ENCODE results near the gene PPID.
A peak's percentile ranks its signal among the peaks of the same experiment; 100 is the strongest.

The PPID gene

DNA sequence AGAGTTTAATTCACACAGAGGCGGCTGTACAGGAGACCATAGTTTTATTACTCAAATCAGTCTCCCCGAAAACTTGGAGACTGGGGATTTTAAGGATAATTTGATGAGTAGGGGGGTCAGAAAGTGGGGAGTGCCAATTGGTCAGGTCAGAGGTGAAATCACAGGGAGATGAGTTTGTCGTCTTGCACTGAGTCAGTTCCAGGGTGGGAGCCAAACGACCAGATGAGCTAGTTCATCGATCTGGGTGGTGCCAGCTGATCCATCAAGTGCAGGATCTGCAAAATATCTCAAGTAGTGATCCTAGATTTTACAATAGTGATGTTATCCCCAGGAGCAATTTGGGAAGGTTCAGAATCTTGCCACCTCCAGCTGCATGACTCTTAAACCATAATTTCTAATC is 47.1 kb downstream of the PPID start:
- Histone ChIP-seq H3K4me2 (ENCODE audit: low read length, poor library complexity, severe bottlenecking) (no peak overlapping the region), H3K18ac (ENCODE audit: low read depth in 1 of 2, low read length in 2 of 2) (no peak overlapping the region), H3K9ac (ENCODE audit: low read length) (no peak overlapping the region), H4K91ac (ENCODE audit: low read length) (no peak overlapping the region), H2BK5ac (ENCODE audit: low read depth, low read length, poor library complexity, severe bottlenecking) (no peak overlapping the region), H4K8ac (ENCODE audit: low read length) (no peak overlapping the region), H3K23ac (ENCODE audit: low read length in 2 of 2) (no peak overlapping the region), H3K9me3 (ENCODE audit: control insufficient read depth, low read length) (no peaks in the 10 kb centered on the region), H3K27me3 (ENCODE audit: control insufficient read depth in 1 of 2, insufficient read depth in 1 of 2, low read length in 2 of 2) (no peaks in the 10 kb centered on the region), H3K14ac (ENCODE audit: low read length in 2 of 2) (no peak overlapping the region), H3K36me3 (ENCODE audit: control insufficient read depth in 1 of 2, insufficient read depth in 2 of 2, low read depth in 1 of 2, low read length in 2 of 2) (peaks cover 0 to 2% of the 10 kb centered on the region in 2 experiments), H3K79me1 (replicated peaks; ENCODE audit: low read length, poor library complexity, severe bottlenecking) (peaks cover 24% of the 10 kb centered on the region), H3K4ac (ENCODE audit: low read depth in 1 of 2, low read length in 2 of 2) (no peak overlapping the region), H2BK15ac (ENCODE audit: low read depth, poor library complexity, severe bottlenecking) (no peak overlapping the region), H3K27ac (ENCODE audit: low read length, poor library complexity, severe bottlenecking) (no peak overlapping the region), H3K4me3 (ENCODE audit: insufficient read depth in 1 of 2, low read depth in 1 of 2, low read length in 2 of 2) (no peak overlapping the region), H2BK12ac (ENCODE audit: low read length in 2 of 2) (no peak overlapping the region), H2AFZ (ENCODE audit: low read depth, low read length) (no peak overlapping the region), H2BK120ac (ENCODE audit: low read depth, low read length) (no peak overlapping the region), H3K4me1 (ENCODE audit: control insufficient read depth, insufficient read depth, low read depth, low read length) (no peaks in the 10 kb centered on the region), H2AK5ac (ENCODE audit: low read length, severe bottlenecking) (no peak overlapping the region)
- 89% methylated on average over 5 of the region's 5 CpGs for WGBS
- no peak for DNase-seq

DNA sequence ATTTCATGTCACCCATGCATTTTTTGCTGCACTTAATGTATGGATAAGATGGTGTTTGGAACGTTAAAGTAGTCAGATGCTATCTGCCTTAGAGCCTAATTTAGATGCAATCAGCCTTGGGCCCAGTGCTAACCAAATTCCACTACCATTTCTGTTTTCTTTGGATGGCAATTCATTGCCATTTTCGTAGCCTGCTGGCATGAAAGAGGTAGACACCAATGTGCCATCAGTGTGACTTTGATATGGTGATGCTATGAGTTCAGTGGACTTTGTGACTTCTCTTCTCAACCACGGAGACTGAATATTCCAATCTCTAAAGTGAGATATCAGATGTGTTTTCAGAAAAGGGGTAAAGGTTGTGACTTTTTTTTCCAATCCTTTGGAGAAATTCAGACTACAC is 49.6 kb downstream of the PPID start:
- Histone ChIP-seq H4K8ac (ENCODE audit: low read length) (no peak overlapping the region), H3K9me3 (ENCODE audit: control insufficient read depth, low read length) (no peaks in the 10 kb centered on the region), H3K27me3 (ENCODE audit: control insufficient read depth in 1 of 2, insufficient read depth in 1 of 2, low read length in 2 of 2) (no peaks in the 10 kb centered on the region), H3K27ac (ENCODE audit: low read length, poor library complexity, severe bottlenecking) (no peak overlapping the region), H2BK12ac (ENCODE audit: low read length in 2 of 2) (no peak overlapping the region), H3K36me3 (ENCODE audit: control insufficient read depth in 1 of 2, insufficient read depth in 2 of 2, low read depth in 1 of 2, low read length in 2 of 2) (no peaks in the 10 kb centered on the region), H3K4me3 (ENCODE audit: insufficient read depth in 1 of 2, low read depth in 1 of 2, low read length in 2 of 2) (peak overlapping the region in 1 of 2 experiments; percentile 11), H2AFZ (ENCODE audit: low read depth, low read length) (no peak overlapping the region), H3K14ac (ENCODE audit: low read length in 2 of 2) (no peak overlapping the region), H3K4ac (ENCODE audit: low read depth in 1 of 2, low read length in 2 of 2) (no peak overlapping the region), H2BK15ac (ENCODE audit: low read depth, poor library complexity, severe bottlenecking) (no peak overlapping the region), H3K18ac (ENCODE audit: low read depth in 1 of 2, low read length in 2 of 2) (no peak overlapping the region), H2BK120ac (ENCODE audit: low read depth, low read length) (no peak overlapping the region), H4K91ac (ENCODE audit: low read length) (no peak overlapping the region), H2AK5ac (ENCODE audit: low read length, severe bottlenecking) (no peak overlapping the region), H3K79me1 (replicated peaks; ENCODE audit: low read length, poor library complexity, severe bottlenecking) (peaks cover 21% of the 10 kb centered on the region), H3K4me2 (ENCODE audit: low read length, poor library complexity, severe bottlenecking) (no peak overlapping the region), H3K9ac (ENCODE audit: low read length) (no peak overlapping the region), H3K4me1 (ENCODE audit: control insufficient read depth, insufficient read depth, low read depth, low read length) (peaks cover 2% of the 10 kb centered on the region), H2BK5ac (ENCODE audit: low read depth, low read length, poor library complexity, severe bottlenecking) (no peak overlapping the region), H3K23ac (ENCODE audit: low read length in 2 of 2) (no peak overlapping the region)
- DNase-seq = no peak
- WGBS = 74% methylated on average over 2 of the region's 3 CpGs

DNA sequence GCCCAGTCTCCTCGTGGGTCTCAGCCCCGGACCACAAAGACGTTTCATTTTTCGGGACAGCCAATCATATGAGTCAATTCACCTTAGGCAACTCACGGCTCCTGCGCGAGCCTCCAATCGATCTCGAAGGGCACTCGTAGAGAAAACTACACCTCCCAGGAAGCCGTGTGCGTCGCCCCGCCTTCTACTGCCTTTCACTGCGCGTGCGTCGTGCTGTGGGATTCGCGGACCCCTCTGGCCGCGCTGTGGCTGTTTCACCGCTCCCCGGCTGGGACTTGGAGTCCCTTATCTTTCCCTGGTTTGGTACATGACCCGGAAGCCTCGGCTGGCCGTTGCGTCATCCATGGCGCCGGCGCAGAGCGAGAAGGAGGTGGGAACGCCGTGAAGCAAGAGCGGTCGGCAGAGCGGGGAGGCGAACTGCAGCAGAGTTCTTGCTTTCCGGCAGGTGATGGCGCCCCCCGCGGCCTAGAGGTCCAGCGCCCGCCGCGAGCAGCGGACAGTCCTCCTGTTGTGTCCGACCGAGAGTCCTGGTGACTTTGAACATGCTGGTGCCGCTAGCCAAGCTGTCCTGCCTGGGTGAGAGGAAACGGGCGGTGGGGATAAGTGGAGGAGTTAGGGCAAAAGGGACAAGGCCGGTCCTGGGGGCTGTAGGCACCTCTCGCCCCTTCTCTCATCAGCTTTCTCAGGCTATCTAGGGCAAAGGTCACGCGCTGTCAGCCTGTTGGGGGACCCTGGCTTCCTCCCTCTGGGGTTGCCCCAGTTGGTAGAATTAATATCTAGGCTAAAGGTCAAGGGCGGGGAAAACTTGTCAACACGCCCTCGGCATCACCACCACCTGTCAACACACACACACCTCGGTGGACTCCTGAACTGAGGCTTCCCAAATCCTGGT is 51.0 kb downstream of the PPID start, which contains the start of gene ETFDH:
ETFDH (plus strand) TSS at position 382 of the 892 bp plus-strand sequence; CDS start at position 543, 161 bp downstream.
- no peak within 1 kb of the TSS for H2BK5ac ChIP-seq (ENCODE audit: low read depth, low read length, poor library complexity, severe bottlenecking)
- peak within 1 kb of the TSS; percentile 92 for H2AFZ ChIP-seq (ENCODE audit: low read depth, low read length)
- H3K79me1 ChIP-seq (replicated peaks; ENCODE audit: low read length, poor library complexity, severe bottlenecking) = peaks cover 18% of the 10 kb centered on the region
- H3K18ac ChIP-seq (ENCODE audit: low read depth in 1 of 2, low read length in 2 of 2) = peak within 1 kb of the TSS; percentile 71 to 87
- H2BK15ac ChIP-seq (ENCODE audit: low read depth, poor library complexity, severe bottlenecking) = peak within 1 kb of the TSS; percentile 94
- H3K27me3 ChIP-seq (ENCODE audit: control insufficient read depth in 1 of 2, insufficient read depth in 1 of 2, low read length in 2 of 2) = no peaks in the 10 kb centered on the region
- H3K4me2 ChIP-seq (ENCODE audit: low read length, poor library complexity, severe bottlenecking) = peak within 1 kb of the TSS; percentile 90
- peak within 1 kb of the TSS; percentile 89 for H4K8ac ChIP-seq (ENCODE audit: low read length)
- peak within 1 kb of the TSS; percentile 87 for H3K27ac ChIP-seq (ENCODE audit: low read length, poor library complexity, severe bottlenecking)
- peak within 1 kb of the TSS; percentile 87 to 99 for H3K4me3 ChIP-seq (ENCODE audit: insufficient read depth in 1 of 2, low read depth in 1 of 2, low read length in 2 of 2)
- no peak within 1 kb of the TSS for H2AK5ac ChIP-seq (ENCODE audit: low read length, severe bottlenecking)
- H3K36me3 ChIP-seq (ENCODE audit: control insufficient read depth in 1 of 2, insufficient read depth in 2 of 2, low read depth in 1 of 2, low read length in 2 of 2) = no peaks in the 10 kb centered on the region
- H2BK120ac ChIP-seq (ENCODE audit: low read depth, low read length) = peak within 1 kb of the TSS; percentile 27
- H3K14ac ChIP-seq (ENCODE audit: low read length in 2 of 2) = peak within 1 kb of the TSS in 1 of 2 experiments; percentile 44
- DNase-seq = peak; percentile 100
- WGBS = under 1% methylated on average over 56 of the region's 60 CpGs
- peak within 1 kb of the TSS in 1 of 2 experiments; percentile 10 for H2BK12ac ChIP-seq (ENCODE audit: low read length in 2 of 2)
- H3K4ac ChIP-seq (ENCODE audit: low read depth in 1 of 2, low read length in 2 of 2) = peak within 1 kb of the TSS; percentile 51 to 73
- no peaks in the 10 kb centered on the region for H3K9me3 ChIP-seq (ENCODE audit: control insufficient read depth, low read length)
- H3K4me1 ChIP-seq (ENCODE audit: control insufficient read depth, insufficient read depth, low read depth, low read length) = peaks cover 2% of the 10 kb centered on the region
- H3K23ac ChIP-seq (ENCODE audit: low read length in 2 of 2) = peak within 1 kb of the TSS; percentile 71 to 81
- peak within 1 kb of the TSS; percentile 74 for H4K91ac ChIP-seq (ENCODE audit: low read length)
- peak within 1 kb of the TSS; percentile 98 for H3K9ac ChIP-seq (ENCODE audit: low read length)

DNA sequence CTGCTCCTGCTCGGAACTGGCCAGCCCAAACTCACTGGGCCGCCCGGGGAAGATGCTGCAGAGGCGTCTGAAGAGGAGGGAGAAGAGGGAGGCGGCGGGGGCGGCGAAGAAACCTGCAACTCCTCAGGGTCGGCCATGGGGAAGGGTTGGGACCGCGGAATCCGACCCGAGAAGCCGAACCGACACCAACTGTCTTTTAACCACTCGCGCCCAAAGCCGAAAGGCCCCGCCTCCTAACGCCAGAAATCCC is 51.6 kb downstream of the PPID start, which contains the start of gene C4orf46:
C4orf46 (minus strand) TSS at position 223 of the 250 bp plus-strand sequence; CDS start at position 137, 86 bp downstream.
- Histone ChIP-seq H3K9ac (ENCODE audit: low read length) (peak within 1 kb of the TSS; percentile 98), H3K23ac (ENCODE audit: low read length in 2 of 2) (peak within 1 kb of the TSS; percentile 71 to 81), H4K91ac (ENCODE audit: low read length) (peak within 1 kb of the TSS; percentile 74), H2BK15ac (ENCODE audit: low read depth, poor library complexity, severe bottlenecking) (peak within 1 kb of the TSS; percentile 94), H3K4ac (ENCODE audit: low read depth in 1 of 2, low read length in 2 of 2) (peak within 1 kb of the TSS; percentile 51 to 73), H2BK120ac (ENCODE audit: low read depth, low read length) (peak within 1 kb of the TSS; percentile 27), H3K4me2 (ENCODE audit: low read length, poor library complexity, severe bottlenecking) (peak within 1 kb of the TSS; percentile 90), H3K4me1 (ENCODE audit: control insufficient read depth, insufficient read depth, low read depth, low read length) (peaks cover 2% of the 10 kb centered on the region), H3K27me3 (ENCODE audit: control insufficient read depth in 1 of 2, insufficient read depth in 1 of 2, low read length in 2 of 2) (no peaks in the 10 kb centered on the region), H3K18ac (ENCODE audit: low read depth in 1 of 2, low read length in 2 of 2) (peak within 1 kb of the TSS; percentile 71 to 87), H3K14ac (ENCODE audit: low read length in 2 of 2) (peak within 1 kb of the TSS in 1 of 2 experiments; percentile 44), H3K27ac (ENCODE audit: low read length, poor library complexity, severe bottlenecking) (peak within 1 kb of the TSS; percentile 87), H3K36me3 (ENCODE audit: control insufficient read depth in 1 of 2, insufficient read depth in 2 of 2, low read depth in 1 of 2, low read length in 2 of 2) (no peaks in the 10 kb centered on the region), H3K4me3 (ENCODE audit: insufficient read depth in 1 of 2, low read depth in 1 of 2, low read length in 2 of 2) (peak within 1 kb of the TSS; percentile 87 to 99), H2AK5ac (ENCODE audit: low read length, severe bottlenecking) (no peak within 1 kb of the TSS), H2BK5ac (ENCODE audit: low read depth, low read length, poor library complexity, severe bottlenecking) (no peak within 1 kb of the TSS), H4K8ac (ENCODE audit: low read length) (peak within 1 kb of the TSS; percentile 89), H3K9me3 (ENCODE audit: control insufficient read depth, low read length) (no peaks in the 10 kb centered on the region), H2BK12ac (ENCODE audit: low read length in 2 of 2) (peak within 1 kb of the TSS in 1 of 2 experiments; percentile 10), H3K79me1 (replicated peaks; ENCODE audit: low read length, poor library complexity, severe bottlenecking) (peaks cover 18% of the 10 kb centered on the region), H2AFZ (ENCODE audit: low read depth, low read length) (peak within 1 kb of the TSS; percentile 92)
- 0% methylated on average over 15 of the region's 20 CpGs for WGBS
- DNase-seq = no peak

Data from mesenchymal stem cell (in vitro differentiated cells and primary cell).